Neural progenitor cell (in vitro differentiated cells): ENCODE data around the gene MAP2K5.

Experiments used
- EZH2phosphoT487 ChIP-seq: fragments of 200-600 bp; sonication (generic); IDR thresholded peaks from 2 replicates; pipeline ENCODE4 v1.6.1; 2017; ENCODE audit warnings: antibody characterized with exemption
- TF ChIP-seq, protein P1 (sequence below): fragments of 200-600 bp; sonication (generic); IDR thresholded peaks from 2 replicates; pipeline ENCODE4 v1.5.1; 2017; ENCODE audit warnings: antibody characterized with exemption, mild to moderate bottlenecking

DNA sequence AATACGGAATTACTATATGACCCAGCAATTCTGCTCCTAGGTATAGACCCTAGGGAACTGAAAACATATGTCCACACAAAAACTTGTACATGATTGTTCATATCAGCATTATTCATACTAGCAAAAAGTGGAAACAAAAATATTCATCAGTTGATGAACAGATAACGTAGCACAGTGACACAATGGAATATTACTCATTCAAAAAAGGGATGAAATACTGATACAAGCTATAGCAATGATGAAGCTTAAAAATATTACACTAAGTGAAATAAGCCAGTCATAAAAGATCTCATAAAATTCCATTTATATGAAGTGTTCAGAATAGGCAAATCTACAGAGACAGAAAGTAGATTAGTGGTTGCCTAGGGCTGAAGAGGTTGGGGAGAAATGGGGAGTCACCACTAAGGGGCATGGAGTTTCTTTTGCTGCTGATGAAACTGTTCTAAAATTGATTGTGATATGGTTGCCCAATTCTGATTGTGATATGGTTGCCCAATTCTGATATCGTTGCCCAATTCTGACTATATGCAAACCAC, 11.1 kb upstream of the MAP2K5 start:
- TF ChIP-seq, protein P1, sequence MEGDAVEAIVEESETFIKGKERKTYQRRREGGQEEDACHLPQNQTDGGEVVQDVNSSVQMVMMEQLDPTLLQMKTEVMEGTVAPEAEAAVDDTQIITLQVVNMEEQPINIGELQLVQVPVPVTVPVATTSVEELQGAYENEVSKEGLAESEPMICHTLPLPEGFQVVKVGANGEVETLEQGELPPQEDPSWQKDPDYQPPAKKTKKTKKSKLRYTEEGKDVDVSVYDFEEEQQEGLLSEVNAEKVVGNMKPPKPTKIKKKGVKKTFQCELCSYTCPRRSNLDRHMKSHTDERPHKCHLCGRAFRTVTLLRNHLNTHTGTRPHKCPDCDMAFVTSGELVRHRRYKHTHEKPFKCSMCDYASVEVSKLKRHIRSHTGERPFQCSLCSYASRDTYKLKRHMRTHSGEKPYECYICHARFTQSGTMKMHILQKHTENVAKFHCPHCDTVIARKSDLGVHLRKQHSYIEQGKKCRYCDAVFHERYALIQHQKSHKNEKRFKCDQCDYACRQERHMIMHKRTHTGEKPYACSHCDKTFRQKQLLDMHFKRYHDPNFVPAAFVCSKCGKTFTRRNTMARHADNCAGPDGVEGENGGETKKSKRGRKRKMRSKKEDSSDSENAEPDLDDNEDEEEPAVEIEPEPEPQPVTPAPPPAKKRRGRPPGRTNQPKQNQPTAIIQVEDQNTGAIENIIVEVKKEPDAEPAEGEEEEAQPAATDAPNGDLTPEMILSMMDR, result no peak
- TF ChIP-seq EZH2phosphoT487, result no peak
